Middle frontal gyrus (tissue), 1 donor: Measurements from ENCODE around the gene ZNF407.

Experiments used
- DNase-seq: peaks from one replicate; pipeline ENCODE4 v3.0.0-alpha.2; 2015; ENCODE audit warnings: low spot score; ENCODE audit errors: extremely low spot score

The ZNF407 gene

DNA sequence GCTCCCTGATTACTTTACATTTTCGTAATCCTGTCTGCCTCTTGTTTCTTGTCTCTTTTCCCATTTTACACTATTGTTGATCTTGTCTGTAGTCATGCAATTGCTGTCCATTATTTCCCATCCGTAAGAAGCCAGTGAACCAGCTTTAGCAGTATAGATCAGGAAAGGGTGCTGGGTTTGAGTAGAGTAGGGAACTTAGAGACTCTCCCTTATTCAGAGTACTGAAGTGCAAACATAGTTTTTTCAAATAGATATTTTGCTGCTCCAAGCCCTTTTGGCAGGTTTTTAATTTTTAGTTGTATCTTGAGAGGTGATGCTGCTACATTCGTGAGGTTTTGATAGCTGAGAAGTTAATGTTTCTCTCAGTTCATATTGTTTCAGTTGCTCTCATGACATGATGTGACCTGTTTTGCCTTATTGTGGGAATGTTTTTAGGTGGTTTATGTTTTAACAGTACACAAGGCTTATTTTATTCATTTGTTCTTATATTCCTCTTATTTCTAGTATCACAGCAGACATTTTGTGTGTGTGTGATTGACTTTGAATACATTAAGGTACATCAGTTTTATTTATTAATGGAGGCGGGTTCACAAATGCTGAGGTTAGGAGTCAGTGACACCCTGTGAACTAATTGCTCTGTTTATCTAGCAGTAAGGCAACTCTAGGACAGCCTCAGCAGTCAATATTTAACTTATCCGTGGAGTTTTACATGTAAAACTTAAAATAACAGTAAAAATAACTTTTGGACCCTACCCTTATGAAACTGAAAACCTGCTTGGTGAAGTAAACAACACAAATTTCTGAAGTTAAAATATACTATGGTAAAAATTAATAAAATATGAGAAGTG, 118.4 kb downstream of the ZNF407 start:
- no peak for DNase-seq

DNA sequence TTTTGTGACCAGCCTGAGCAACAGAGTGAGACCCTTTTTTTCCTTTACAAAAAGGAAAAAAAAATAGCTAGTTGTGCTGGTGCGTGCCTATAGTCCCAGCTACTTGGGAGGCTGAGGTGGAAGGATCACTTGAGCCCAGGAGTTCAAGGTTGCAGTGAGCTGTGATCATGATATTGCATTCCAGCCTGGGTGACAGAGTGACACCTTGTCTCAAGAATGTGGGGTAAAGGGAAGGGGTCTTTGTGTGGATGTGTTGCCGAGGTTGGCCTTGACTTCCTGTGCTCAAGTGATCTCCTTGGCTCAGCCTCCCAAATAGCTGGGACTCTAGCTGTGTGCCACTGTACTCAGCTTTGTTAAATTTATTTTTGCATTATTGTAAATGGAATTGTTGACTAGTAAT, 120.6 kb downstream of the ZNF407 start:
- no peak for DNase-seq

DNA sequence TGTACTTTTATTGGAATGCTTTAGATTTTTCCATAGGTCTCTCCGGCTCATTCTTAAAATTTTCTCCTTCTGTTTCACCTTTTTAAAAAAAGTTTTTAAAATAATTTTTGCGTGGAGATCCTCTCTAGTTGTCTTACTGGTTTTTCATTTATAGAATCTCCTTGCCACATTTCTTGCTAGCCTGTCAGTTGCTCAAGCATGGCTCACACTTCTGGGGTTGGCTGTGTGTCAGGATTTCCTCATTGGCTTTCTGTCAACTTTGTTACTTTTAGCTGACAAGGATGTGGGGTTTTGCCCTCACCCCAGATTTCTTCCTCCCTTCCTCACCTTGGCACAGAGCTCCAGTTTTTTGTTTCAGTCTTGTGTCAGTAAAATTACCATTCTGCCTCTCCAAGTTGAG, 124.6 kb downstream of the ZNF407 start:
- no peak for DNase-seq

DNA sequence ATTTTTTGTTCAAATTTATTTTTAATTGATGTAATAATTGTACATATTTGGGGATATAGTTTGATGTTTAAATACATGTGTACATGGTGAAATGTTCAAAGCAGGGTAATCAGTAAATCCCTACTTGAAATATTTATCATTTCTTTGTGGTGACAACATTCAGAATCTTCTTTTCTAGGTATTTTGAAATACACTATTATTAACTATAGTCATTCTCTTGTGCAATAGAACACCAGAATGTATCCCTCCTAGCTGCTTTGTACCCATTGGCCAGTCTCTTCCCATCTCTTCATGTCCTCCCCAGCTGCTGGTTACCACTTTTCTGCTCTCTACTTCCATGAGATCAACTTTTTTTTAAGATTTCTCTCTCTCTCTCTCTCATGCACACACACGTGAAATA, 126.5 kb downstream of the ZNF407 start:
- DNase-seq = no peak

DNA sequence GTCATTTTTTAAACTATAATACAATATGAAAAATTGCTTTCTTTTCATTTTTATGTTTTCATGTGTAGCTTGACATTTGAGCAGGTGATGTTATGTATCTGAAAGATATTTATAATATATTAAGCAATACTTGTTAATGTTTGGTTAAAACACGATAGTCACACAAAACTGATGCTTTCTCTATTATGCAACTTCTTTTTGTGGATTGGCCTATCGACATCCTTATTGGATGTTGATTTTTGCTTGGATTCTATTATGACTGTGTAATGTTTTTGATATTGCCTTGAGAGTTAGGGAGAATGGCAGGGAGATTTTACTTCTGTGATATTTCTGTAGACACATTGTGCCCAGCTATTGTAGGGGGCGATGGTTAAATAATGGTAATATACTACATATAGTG, 128.0 kb downstream of the ZNF407 start:
- DNase-seq = no peak

DNA sequence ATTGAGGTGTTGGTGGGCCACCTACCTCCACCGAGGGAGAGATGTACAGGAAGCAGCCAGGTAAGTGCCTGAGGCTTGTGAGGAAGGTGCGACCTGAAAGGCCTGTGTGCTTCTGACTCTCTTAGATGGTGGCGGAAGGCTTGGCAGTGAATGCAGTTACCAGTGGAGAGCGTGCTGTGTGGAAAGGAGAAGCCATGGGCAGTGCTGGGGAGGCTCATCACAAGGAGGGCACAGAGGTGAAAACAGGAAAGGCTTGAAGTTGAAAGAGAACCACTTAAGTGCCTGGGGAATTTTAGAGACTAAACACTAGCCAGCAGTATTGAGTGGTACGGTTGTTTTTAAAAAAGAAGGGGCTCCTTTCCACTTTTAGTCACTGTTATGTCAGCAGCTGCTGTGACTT, 130.9 kb downstream of the ZNF407 start:
- no peak for DNase-seq

DNA sequence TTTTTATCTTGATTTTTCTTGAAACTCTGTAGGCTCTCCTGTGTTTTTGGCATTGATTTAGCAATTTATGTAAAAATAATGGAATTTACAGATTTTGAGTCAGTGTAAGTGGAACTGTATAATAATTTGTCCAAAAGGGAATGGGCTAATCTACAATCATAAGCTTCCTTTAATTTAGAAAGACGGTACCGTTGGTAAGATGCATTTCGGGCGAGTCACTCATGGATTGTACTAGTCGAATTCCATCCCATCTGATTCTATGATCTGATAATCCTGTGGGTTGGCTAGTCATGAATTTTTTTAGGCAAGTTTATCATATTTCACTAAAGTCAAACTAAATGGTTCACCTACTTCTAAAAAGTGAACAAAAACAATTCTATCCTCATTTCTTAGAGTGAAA, 133.4 kb downstream of the ZNF407 start:
- DNase-seq = no peak

DNA sequence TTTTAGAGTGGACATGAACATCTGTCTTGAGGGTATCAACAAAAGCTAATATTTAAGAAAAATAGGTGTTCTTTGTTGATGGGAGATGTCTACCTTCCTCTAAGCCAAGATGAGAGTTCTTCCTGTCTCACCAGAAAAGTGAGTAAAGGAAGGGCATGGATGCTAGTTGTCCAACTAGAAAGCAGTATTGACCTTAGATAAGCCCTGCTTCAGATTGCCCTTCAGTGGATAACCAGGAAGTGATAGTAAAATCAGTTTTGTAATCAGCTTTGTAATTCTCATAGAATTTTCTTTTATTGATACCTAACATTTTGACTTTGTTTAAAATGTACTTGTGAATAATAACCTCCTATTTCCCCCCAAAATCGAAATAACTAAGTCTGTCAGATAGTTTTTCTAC, 134.7 kb downstream of the ZNF407 start:
- no peak for DNase-seq

DNA sequence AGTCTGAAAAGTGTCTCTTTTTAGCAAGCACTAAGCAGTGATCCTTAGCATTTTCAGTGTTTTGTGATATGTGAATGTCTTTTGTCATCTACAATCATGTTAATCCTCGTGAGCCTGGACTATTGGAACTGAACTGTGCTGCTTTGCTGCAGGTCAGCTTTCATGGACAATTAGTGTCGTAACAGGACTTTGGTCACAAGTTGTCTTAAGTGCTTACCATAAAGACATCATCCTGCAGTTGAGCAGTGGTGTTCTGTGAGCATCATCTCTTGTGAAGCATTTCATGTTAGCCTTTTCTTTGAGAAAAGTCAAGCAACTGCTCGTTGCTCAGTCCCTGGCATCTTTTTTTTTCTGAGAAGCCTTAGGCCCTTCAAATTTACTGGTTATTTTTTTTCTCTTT, 135.9 kb downstream of the ZNF407 start:
- DNase-seq = no peak

DNA sequence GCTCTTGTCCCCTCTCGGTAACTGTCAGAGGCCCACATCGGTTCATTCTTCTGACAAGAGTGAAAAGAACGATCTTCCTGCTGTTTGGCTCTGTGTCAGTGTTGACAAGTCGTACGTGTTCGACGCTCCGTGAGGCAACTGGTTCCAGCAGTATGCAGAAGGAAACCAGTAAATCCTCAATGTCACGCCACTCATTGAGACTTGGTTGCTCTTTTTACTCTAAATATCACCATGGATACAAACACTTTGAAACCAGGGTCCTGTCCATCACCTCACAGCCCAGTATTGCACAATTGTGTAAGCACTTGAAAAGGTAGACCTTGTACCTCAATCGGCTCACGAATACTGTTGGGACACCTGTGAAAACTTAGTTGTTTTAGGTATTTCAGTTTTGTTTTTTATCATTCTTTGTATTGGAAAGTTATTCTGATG, 136.4 kb downstream of the ZNF407 start:
- no peak for DNase-seq

DNA sequence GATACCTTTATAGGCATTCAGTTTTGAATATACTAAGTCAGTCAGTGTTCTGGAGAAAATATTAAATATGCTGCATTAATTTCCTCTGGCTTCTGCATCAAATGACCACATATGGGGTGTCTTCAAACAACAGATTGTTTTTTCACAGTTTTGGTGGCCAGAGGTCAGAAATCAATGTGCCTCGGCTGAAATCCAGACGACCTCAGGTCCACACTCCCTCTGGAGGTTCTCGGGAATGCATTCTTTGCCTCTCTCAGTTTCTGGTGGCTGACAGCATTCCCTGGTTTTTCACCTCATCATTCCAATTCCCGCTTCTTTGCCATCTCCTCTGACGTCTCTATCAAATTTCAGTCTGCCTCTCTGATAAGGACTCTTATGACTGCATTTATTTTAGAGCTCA, 142.3 kb downstream of the ZNF407 start:
- DNase-seq = no peak

DNA sequence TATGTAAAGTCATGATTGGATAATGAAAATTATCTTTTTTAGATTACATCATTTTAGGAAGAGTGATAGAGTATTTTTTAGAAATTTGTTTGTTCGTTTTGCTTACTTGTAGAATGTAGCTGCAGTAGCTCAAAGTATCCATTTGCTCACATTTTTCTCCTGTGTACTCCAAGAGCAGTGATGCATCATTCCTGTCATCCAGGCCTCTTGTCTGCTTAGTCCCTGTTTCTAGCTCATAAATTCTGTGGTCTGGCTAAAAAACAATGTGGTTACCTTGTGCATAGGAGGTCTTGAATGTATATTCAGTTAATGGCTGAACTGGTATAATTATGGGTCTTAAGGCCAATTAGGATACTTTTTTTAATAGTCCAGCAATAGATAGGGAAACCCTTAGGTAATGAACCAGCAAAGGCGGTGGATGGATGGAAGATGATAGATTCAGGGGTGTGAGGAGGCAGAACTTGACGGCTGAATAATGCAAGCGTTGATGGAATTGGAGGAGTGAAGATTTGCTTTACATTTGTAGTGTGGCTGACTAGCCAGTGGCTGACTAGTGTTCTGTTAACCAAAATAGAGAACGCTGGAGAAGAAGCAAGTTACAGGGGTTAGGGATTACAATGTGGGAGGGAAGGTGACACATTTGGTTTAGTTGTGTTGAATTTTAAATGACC, 145.0 kb downstream of the ZNF407 start:
- DNase-seq = no peak

DNA sequence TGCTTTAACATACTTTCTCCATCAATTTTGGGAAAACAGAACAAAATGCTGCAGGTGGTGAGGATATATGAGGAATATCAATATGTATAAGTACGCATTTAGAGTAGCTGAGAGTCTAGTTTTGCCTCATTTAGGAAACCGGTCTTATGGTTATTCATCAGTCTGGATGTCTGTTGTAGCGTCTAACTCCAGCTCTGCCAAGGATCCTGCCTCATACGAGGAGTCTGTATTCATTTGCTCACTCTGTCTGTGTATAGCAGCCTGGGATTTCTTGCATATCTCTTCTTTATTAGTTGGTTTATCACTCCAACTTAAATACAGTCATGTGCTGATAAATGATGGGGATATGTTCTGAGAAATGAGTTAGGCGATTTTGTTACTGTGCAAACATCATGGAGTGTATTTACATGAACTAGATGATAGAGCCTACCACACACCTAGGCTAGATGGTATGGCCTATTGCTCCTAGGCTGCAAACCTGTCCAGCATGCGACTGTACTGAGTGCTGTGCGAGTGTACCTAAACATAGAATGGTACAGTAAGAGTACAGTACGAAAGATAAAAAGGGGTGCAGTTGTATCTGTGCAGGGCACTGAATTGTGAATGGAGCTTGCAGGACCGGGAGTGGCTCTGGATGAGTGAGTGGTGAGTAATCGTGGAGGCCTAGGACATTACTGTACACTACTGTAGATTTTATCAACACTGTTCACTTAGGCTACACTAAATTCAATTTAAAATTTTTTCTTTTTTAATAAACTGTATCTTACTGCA, 148.1 kb downstream of the ZNF407 start:
- no peak for DNase-seq

DNA sequence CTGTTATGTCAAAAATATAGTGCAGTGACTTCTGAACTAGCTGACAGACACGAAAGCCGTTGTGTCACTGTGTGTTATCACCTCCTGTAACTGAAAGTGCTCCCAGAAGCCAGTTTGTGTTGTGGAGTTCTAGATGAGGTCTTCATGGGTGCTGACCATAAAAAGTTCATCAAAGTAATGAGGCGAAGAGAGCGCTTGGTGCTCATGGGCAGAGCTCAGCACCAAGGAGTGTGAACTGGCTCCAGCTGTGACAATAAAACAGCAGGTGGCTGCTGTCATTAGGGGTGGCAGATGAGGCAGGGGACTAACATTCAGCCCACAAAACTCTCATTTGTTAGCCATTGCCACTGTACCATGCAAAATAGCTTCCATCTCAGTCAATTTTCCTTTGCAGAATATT, 151.1 kb downstream of the ZNF407 start:
- no peak for DNase-seq

DNA sequence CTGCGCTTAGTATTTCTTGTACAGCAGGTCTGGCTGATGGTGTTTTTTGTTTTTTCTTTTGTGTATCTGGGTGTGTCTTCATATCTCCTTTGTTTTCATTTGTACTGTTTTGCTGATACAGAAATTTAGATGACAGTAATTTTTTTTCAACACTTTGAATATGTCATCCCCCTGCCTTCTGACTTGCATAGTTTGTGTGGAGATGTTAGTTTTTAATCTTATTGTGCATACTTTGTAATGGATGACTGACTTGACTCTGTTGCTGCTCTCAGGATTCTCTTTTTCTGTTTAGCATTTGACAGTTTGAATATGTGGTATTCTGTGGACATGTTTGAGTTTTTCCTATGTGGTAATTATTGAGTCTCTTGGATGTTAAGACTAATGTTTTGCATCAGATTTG, 161.3 kb downstream of the ZNF407 start:
- no peak for DNase-seq

DNA sequence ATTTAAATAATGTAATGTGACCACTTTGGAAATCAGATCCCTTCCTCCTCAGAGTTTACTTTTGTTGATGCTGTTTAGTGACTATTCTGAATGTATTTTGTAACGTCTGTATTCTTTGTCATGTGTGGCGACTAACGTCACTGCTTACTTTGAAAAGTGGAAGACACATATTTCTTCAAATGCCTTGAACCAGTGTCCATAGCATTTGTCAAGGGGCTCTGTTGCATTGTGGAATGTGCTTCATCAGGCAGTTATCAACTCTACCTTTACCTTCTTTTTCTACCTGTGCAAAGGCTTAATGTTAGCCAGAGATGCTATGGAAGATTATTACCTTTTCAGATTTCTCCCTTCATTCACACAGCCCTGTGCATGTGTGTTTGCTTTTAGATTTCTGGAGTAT, 162.4 kb downstream of the ZNF407 start:
- no peak for DNase-seq

DNA sequence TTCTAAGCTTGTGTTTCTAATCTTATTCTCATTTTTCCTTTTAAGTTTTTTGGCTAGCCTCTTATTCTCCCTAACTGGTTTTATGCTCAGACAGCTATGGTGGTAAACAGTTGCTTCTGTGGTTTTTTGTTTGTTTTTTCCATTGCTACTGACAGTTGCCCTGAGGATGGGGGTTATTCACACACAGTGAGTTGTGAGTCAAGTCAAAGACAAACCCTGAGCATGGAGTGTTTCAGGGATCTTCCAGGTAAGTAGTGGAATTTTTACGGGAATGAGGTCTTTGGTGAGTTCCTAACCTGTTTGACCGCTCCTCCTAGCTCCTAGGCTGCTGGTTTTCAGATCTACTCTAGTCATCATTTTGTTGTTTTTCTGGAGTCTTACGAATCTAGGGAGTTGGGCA, 162.8 kb downstream of the ZNF407 start:
- DNase-seq = no peak

DNA sequence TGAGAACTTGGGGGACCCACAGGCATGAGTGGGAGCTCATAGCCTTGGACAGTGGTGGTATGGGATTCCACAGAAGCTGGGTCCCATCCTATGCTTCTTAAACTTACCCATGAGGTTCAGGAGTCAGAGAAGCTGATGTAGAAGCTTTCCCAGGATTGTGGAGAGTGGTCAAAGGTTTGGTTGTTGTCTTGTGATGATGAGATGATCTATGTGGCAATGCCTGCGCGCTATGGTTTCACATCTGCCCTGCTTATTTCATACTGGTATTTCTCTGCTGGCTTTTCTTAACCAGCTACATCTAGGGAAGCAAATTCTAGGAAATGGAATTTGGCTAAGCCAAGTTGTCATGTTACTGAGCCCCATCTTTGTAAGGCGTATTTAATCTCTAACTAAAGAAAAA, 168.6 kb downstream of the ZNF407 start:
- DNase-seq = no peak

DNA sequence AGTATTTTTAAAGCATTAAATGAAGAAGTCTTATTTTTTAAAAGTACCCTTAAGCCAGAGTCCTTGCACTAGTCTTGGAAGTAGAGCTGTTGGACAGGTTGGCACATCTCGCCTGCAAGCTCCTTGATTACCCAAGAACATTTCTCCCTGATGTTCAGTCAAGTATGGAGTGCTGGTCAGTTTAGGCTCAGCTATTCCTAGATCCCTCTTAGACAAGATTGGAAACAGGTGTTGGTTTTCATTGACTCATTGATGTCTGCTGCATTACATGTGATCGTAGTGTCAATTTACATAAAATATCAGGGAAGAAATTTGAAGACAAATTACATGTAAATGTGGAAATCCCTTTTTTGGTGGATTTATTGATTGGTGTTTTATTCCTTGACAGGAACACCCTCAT, 170.4 kb downstream of the ZNF407 start:
- no peak for DNase-seq

DNA sequence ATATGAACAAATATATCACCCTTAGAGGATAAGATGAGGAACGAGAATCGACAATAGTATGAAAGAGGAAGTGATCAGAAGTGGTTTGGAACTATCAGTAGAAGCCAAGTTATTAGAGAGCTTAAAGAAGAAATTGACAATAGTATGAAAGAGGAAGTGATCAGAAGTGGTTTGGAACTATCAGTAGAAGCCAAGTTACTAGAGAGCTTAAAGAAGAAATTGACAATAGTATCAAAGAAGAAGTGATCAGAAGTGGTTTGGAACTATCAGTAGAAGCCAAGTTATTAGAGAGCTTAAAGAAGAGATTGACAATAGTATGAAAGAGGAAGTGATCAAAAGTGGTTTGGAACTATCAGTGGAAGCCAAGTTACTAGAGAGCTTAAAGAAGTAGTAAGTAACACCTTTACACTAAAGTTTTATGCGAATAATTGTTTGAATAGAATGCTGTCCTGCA, 175.5 kb downstream of the ZNF407 start:
- no peak for DNase-seq

DNA sequence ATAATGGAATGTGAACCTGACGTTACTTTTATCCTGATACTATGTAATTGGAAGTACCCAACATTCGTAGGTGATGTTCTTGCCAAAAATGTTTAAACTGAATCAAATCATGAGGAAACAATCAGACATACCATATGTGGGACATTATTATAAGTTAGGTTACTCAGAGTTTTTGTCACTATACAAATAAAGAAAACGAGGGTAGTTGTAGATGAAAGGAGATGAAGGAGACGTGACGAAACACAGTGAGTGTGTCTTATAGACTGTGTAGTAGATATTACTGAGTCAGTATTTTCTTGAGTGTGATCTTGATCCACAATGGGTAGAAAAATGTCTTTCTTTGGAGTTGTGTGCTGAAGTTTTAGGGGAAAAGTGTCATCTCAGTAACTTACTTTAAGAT, 176.8 kb downstream of the ZNF407 start:
- DNase-seq = no peak

DNA sequence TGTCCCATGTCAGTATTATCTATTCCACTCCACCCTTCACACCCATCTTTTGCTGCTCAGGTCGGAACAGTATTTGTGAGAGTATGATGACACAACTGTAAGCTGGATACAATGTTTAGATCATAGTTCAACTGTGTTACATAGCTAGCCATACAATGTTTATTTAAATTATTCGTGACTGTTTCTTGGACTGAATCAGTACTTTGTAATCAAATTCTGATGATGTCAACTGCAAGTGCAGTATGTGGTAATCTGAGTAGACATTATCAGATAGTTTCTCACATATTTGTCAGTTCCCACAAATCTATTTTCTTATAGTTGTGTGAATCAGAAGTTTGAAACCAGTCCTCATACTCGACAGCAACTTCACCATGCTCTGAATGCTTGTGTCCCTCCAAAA, 177.6 kb downstream of the ZNF407 start:
- no peak for DNase-seq
